ENCODE measurements around the gene ADK. TPM values are rescaled to one million over a fixed set of nuclear protein-coding genes. Genes with fewer than 3 reads are reported as not detected.

Gene ADK
- total RNA-seq, 3 donors from 2014 or later (not counting 1 experiment from before 2014, with no cell fraction given), result 13.4 to 16.1 (median 14.1) TPM

DNA sequence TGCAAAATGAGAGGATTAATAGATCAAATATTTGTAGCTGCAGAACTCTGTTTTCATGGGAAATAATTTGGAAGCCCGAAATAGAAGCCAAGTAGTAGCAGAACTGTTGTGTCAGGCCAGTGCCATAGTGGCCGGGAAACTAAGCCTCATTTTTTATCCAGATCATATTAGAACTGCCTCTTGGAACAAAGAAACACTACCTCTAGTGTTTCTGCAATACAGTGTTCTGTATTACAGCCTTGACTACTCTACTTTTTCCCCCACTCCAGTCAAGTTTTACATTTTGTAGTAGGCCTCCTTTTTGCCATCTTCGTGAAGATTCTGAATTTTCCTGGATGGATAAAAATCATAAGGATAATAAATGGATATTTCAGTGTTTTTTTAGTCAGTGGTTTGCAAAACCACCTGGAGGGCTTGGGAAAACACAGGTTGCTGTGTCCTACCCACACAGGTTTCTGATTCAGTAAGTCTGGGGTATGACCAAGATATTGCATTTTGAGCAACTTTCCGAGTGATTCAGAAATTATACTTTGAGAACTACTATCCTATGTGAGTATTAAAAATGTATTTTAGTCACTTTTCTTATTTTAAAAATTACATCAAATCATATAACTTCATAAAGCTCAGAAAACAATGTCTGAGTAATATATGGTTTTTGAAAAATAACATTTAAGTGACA, 349.1 kb downstream of the ADK start:
- Histone ChIP-seq H3K4me1 (ENCODE audit: control insufficient read depth, insufficient read depth, low read length) (no peaks in the 10 kb centered on the region), H3K4me3 (ENCODE audit: low read length) (no peak overlapping the region), H3K27ac (ENCODE audit: low read length) (no peak overlapping the region), H3K9me3 (ENCODE audit: control insufficient read depth, insufficient read depth, low read length) (no peaks in the 10 kb centered on the region), H3K27me3 (ENCODE audit: control insufficient read depth, insufficient read depth, low read length) (no peaks in the 10 kb centered on the region), H3K36me3 (ENCODE audit: control insufficient read depth, insufficient read depth, low read length) (no peaks in the 10 kb centered on the region)
- Mint-ChIP-seq H3K36me3 (no peaks in the 10 kb centered on the region), H3K4me1 (peaks cover 0 to 4% of the 10 kb centered on the region in 2 donors), H3K9me3 (no peaks in the 10 kb centered on the region), H3K27ac (no peak overlapping the region), H3K4me3 (no peak overlapping the region), H3K27me3 (ENCODE audit: low read depth in 2 of 2) (no peaks in the 10 kb centered on the region)
- WGBS (ENCODE audit: insufficient coverage), result 92% methylated on average over 3 of the region's 4 CpGs
- DNase-seq (no peak), ATAC-seq (no peak)
- TF ChIP-seq, protein P1, sequence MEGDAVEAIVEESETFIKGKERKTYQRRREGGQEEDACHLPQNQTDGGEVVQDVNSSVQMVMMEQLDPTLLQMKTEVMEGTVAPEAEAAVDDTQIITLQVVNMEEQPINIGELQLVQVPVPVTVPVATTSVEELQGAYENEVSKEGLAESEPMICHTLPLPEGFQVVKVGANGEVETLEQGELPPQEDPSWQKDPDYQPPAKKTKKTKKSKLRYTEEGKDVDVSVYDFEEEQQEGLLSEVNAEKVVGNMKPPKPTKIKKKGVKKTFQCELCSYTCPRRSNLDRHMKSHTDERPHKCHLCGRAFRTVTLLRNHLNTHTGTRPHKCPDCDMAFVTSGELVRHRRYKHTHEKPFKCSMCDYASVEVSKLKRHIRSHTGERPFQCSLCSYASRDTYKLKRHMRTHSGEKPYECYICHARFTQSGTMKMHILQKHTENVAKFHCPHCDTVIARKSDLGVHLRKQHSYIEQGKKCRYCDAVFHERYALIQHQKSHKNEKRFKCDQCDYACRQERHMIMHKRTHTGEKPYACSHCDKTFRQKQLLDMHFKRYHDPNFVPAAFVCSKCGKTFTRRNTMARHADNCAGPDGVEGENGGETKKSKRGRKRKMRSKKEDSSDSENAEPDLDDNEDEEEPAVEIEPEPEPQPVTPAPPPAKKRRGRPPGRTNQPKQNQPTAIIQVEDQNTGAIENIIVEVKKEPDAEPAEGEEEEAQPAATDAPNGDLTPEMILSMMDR (IDR thresholded peaks at IDR 0.05), result no peak
- intact Hi-C loops (cut with micrococcal nuclease), result no loop called here

DNA sequence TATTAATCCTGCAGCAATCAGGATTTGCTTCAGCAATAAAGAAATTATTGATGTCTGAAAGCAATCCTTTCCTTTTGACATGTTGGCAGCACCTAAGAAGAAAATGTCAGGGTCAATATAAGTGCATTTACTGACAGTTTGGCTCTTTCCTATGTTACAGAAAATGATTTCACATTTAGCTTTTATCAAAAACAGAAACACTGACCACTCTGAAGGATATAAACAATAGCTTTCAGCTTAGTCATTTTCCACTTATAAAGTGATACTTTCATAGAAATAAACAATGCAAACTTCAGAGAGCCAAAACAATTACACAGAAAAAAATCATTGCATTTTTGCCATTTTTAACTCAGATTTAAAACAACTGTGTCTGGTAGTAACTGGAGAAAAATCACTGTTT, 349.8 kb downstream of the ADK start:
- H3K4me1 Mint-ChIP-seq, result peaks cover 0 to 4% of the 10 kb centered on the region in 2 donors
- Histone ChIP-seq H3K9me3 (ENCODE audit: control insufficient read depth, insufficient read depth, low read length) (no peaks in the 10 kb centered on the region), H3K27ac (ENCODE audit: low read length) (no peak overlapping the region), H3K36me3 (ENCODE audit: control insufficient read depth, insufficient read depth, low read length) (no peaks in the 10 kb centered on the region), H3K4me1 (ENCODE audit: control insufficient read depth, insufficient read depth, low read length) (no peaks in the 10 kb centered on the region), H3K4me3 (ENCODE audit: low read length) (no peak overlapping the region), H3K27me3 (ENCODE audit: control insufficient read depth, insufficient read depth, low read length) (no peaks in the 10 kb centered on the region)
- ATAC-seq (no peak), DNase-seq (no peak)
- H3K27me3 Mint-ChIP-seq (ENCODE audit: low read depth in 2 of 2), result no peaks in the 10 kb centered on the region
- TF ChIP-seq, protein P1 (IDR thresholded peaks at IDR 0.05), result no peak
- no peak overlapping the region for H3K4me3 Mint-ChIP-seq
- no peak overlapping the region for H3K27ac Mint-ChIP-seq
- no peaks in the 10 kb centered on the region for H3K36me3 Mint-ChIP-seq
- intact Hi-C loops (cut with micrococcal nuclease), result no loop called here
- H3K9me3 Mint-ChIP-seq, result no peaks in the 10 kb centered on the region

DNA sequence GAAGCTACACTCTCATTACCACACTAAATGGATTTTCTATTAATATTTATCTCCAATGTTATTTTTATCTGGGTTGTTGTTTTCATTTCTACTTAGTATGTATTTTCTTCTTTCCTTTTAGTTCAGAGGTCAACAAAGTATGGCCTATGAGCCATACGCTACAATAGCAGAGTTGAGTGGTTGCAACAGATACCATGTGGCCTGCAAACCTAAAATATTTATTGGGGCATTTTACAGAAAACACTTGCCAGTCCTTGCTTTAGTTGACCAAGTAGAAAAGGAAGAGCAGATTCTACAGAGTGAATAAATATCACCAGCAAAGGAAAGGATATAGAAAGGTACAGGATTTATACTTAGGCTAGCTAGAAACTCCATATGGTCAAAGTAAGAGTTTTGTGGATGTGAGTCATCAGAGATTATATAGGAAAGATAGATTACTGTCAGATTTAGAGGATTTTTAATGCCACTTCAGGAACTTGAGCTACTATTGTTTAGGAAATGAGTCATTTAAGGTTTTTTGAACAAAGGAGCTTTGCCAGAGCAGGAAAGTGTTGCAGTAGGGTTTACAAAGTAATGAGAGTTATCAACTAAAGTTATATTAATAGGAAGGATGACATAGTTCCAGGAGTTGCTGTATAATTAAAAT, 352.1 kb downstream of the ADK start:
- Mint-ChIP-seq H3K27ac (no peak overlapping the region), H3K9me3 (peaks cover 0 to 2% of the 10 kb centered on the region in 2 donors), H3K4me1 (peaks cover 0 to 4% of the 10 kb centered on the region in 2 donors), H3K27me3 (ENCODE audit: low read depth in 2 of 2) (no peaks in the 10 kb centered on the region), H3K36me3 (no peaks in the 10 kb centered on the region), H3K4me3 (no peak overlapping the region)
- Histone ChIP-seq H3K9me3 (ENCODE audit: control insufficient read depth, insufficient read depth, low read length) (no peaks in the 10 kb centered on the region), H3K27ac (ENCODE audit: low read length) (no peak overlapping the region), H3K27me3 (ENCODE audit: control insufficient read depth, insufficient read depth, low read length) (no peaks in the 10 kb centered on the region), H3K4me1 (ENCODE audit: control insufficient read depth, insufficient read depth, low read length) (no peaks in the 10 kb centered on the region), H3K4me3 (ENCODE audit: low read length) (no peak overlapping the region), H3K36me3 (ENCODE audit: control insufficient read depth, insufficient read depth, low read length) (no peaks in the 10 kb centered on the region)
- TF ChIP-seq, protein P1 (IDR thresholded peaks at IDR 0.05), result no peak
- DNase-seq, result no peak
- intact Hi-C loops (cut with micrococcal nuclease), result no loop called here
- WGBS (ENCODE audit: insufficient coverage), result 100% methylated on average over 1 of the region's 1 CpG
- no peak for ATAC-seq
